TTC549 (cell line): ENCODE measurements around the gene WNT3.
"Not testable (repeated sequence)": the region's sequence is repeated elsewhere in the genome, so short reads cannot be mapped to it uniquely, and the experiment has no call there.

Experiments used
- FAIRE-seq: peaks from 2 replicates; lab custom pipeline; 2012; peaks lifted over from hg19 to GRCh38; lab: Jason Lieb, UNC

Gene WNT3

GRCh38 chr17:46818316-46818928, at the start of gene WNT3:
Gene WNT3 (minus strand): TSS chr17:46818692. CDS start chr17:46818597, 95 bp downstream.
- no peak for FAIRE-seq

GRCh38 chr17:46866747-46867146, 48.3 kb upstream of the WNT3 start:
- no peak for FAIRE-seq

- no peak for FAIRE-seq
Observed at GRCh38 chr17:46866325-46866724, 47.8 kb upstream of the WNT3 start.

- FAIRE-seq = no peak
Observed at GRCh38 chr17:46865100-46865499, 46.6 kb upstream of the WNT3 start.

- FAIRE-seq = no peak
Observed at GRCh38 chr17:46863383-46864121, 45.1 kb upstream of the WNT3 start.

GRCh38 chr17:46862949-46863348, 44.5 kb upstream of the WNT3 start:
- no peak for FAIRE-seq

- FAIRE-seq = no peak
Observed at GRCh38 chr17:46859996-46860395, 41.5 kb upstream of the WNT3 start.

- no peak for FAIRE-seq
Observed at GRCh38 chr17:46857600-46857999, 39.1 kb upstream of the WNT3 start.

GRCh38 chr17:46854948-46855347, 36.5 kb upstream of the WNT3 start:
- no peak for FAIRE-seq

- no peak for FAIRE-seq
Observed at GRCh38 chr17:46854515-46854914, 36.0 kb upstream of the WNT3 start.

- no peak for FAIRE-seq
Observed at GRCh38 chr17:46853896-46854444, 35.5 kb upstream of the WNT3 start.

GRCh38 chr17:46851029-46851741, 32.7 kb upstream of the WNT3 start, which contains the start of gene WNT9B:
Gene WNT9B (plus strand): TSS chr17:46851583. CDS start chr17:46851639, 56 bp downstream.
- no peak for FAIRE-seq

GRCh38 chr17:46850688-46851028, 32.2 kb upstream of the WNT3 start:
- FAIRE-seq = no peak

GRCh38 chr17:46848534-46848933, 30.0 kb upstream of the WNT3 start:
- no peak for FAIRE-seq

- no peak for FAIRE-seq
Observed at GRCh38 chr17:46847204-46848191, 29.0 kb upstream of the WNT3 start.

- FAIRE-seq = no peak
Observed at GRCh38 chr17:46842835-46843234, 24.3 kb upstream of the WNT3 start.

- no peak for FAIRE-seq
Observed at GRCh38 chr17:46841561-46842379, 23.3 kb upstream of the WNT3 start.

- not testable (repeated sequence) for FAIRE-seq
Observed at GRCh38 chr17:46840596-46840995, 22.1 kb upstream of the WNT3 start.

GRCh38 chr17:46839211-46839610, 20.7 kb upstream of the WNT3 start:
- no peak for FAIRE-seq

- no peak for FAIRE-seq
Observed at GRCh38 chr17:46837521-46837920, 19.0 kb upstream of the WNT3 start.

GRCh38 chr17:46836500-46836899, 18.0 kb upstream of the WNT3 start:
- FAIRE-seq = no peak
